ENCODE measurements around the gene SFXN5. TPM values are rescaled to one million over a fixed set of nuclear protein-coding genes. Genes with fewer than 3 reads are reported as not detected.

SFXN5 gene
- total RNA-seq, 1 donor from 2014 or later: 4.7 TPM

- Histone ChIP-seq H3K4me1 (ENCODE audit: control insufficient read depth in 3 of 3, insufficient read depth in 3 of 3, low read length in 3 of 3) (peaks cover 27 to 51% (median 28%) of the 10 kb centered on the region in 3 donors), H3K36me3 (ENCODE audit: control insufficient read depth in 3 of 3, insufficient read depth in 3 of 3, low read length in 3 of 3) (peaks cover 24 to 31% (median 25%) of the 10 kb centered on the region in 3 donors), H3K9ac (ENCODE audit: low read depth in 1 of 3, low read length in 3 of 3) (no peak overlapping the region), H3K9me3 (ENCODE audit: control insufficient read depth in 3 of 3, low read length in 3 of 3) (no peaks in the 10 kb centered on the region), H3K27me3 (ENCODE audit: control insufficient read depth in 3 of 3, insufficient read depth in 3 of 3, low read length in 3 of 3) (no peaks in the 10 kb centered on the region), H3K27ac (ENCODE audit: low read depth, low read length) (peak overlapping the region; percentile 25), H3K4me3 (ENCODE audit: low read length in 3 of 3) (no peak overlapping the region)
These were observed 17.2 kb upstream of the SFXN5 start for GRCh38 chr2:73088703-73089102.

- H3K4me3 ChIP-seq (ENCODE audit: low read length in 3 of 3): no peak overlapping the region
- peaks cover 22 to 46% (median 23%) of the 10 kb centered on the region in 3 donors for H3K4me1 ChIP-seq (ENCODE audit: control insufficient read depth in 3 of 3, insufficient read depth in 3 of 3, low read length in 3 of 3)
- no peaks in the 10 kb centered on the region for H3K9me3 ChIP-seq (ENCODE audit: control insufficient read depth in 3 of 3, low read length in 3 of 3)
- no peak overlapping the region for H3K9ac ChIP-seq (ENCODE audit: low read depth in 1 of 3, low read length in 3 of 3)
- H3K27ac ChIP-seq (ENCODE audit: low read depth, low read length): no peak overlapping the region
- H3K27me3 ChIP-seq (ENCODE audit: control insufficient read depth in 3 of 3, insufficient read depth in 3 of 3, low read length in 3 of 3): no peaks in the 10 kb centered on the region
- peaks cover 24 to 31% (median 25%) of the 10 kb centered on the region in 3 donors for H3K36me3 ChIP-seq (ENCODE audit: control insufficient read depth in 3 of 3, insufficient read depth in 3 of 3, low read length in 3 of 3)
These were observed 16.7 kb upstream of the SFXN5 start for GRCh38 chr2:73088211-73088610.

- H3K27me3 ChIP-seq (ENCODE audit: control insufficient read depth in 3 of 3, insufficient read depth in 3 of 3, low read length in 3 of 3): no peaks in the 10 kb centered on the region
- H3K27ac ChIP-seq (ENCODE audit: low read depth, low read length): no peak overlapping the region
- no peak overlapping the region for H3K4me3 ChIP-seq (ENCODE audit: low read length in 3 of 3)
- peaks cover 24 to 31% (median 25%) of the 10 kb centered on the region in 3 donors for H3K36me3 ChIP-seq (ENCODE audit: control insufficient read depth in 3 of 3, insufficient read depth in 3 of 3, low read length in 3 of 3)
- H3K4me1 ChIP-seq (ENCODE audit: control insufficient read depth in 3 of 3, insufficient read depth in 3 of 3, low read length in 3 of 3): peaks cover 13 to 38% (median 20%) of the 10 kb centered on the region in 3 donors
- H3K9ac ChIP-seq (ENCODE audit: low read depth in 1 of 3, low read length in 3 of 3): no peak overlapping the region
- no peaks in the 10 kb centered on the region for H3K9me3 ChIP-seq (ENCODE audit: control insufficient read depth in 3 of 3, low read length in 3 of 3)
These were observed 15.8 kb upstream of the SFXN5 start for GRCh38 chr2:73087311-73087710.

GRCh38 chr2:73085691-73086090 lies 14.2 kb upstream of the SFXN5 start:
- Histone ChIP-seq H3K4me1 (ENCODE audit: control insufficient read depth in 3 of 3, insufficient read depth in 3 of 3, low read length in 3 of 3) (peaks cover 12 to 30% (median 15%) of the 10 kb centered on the region in 3 donors), H3K27me3 (ENCODE audit: control insufficient read depth in 3 of 3, insufficient read depth in 3 of 3, low read length in 3 of 3) (no peaks in the 10 kb centered on the region), H3K36me3 (ENCODE audit: control insufficient read depth in 3 of 3, insufficient read depth in 3 of 3, low read length in 3 of 3) (peaks cover 24 to 31% (median 25%) of the 10 kb centered on the region in 3 donors), H3K27ac (ENCODE audit: low read depth, low read length) (no peak overlapping the region), H3K9ac (ENCODE audit: low read depth in 1 of 3, low read length in 3 of 3) (peak overlapping the region in 2 of 3 donors; percentile 40 to 43), H3K9me3 (ENCODE audit: control insufficient read depth in 3 of 3, low read length in 3 of 3) (no peaks in the 10 kb centered on the region), H3K4me3 (ENCODE audit: low read length in 3 of 3) (no peak overlapping the region)

GRCh38 chr2:73084971-73085370 lies 13.5 kb upstream of the SFXN5 start:
- H3K4me3 ChIP-seq (ENCODE audit: low read length in 3 of 3): no peak overlapping the region
- H3K36me3 ChIP-seq (ENCODE audit: control insufficient read depth in 3 of 3, insufficient read depth in 3 of 3, low read length in 3 of 3): peaks cover 27 to 31% (median 29%) of the 10 kb centered on the region in 3 donors
- no peaks in the 10 kb centered on the region for H3K27me3 ChIP-seq (ENCODE audit: control insufficient read depth in 3 of 3, insufficient read depth in 3 of 3, low read length in 3 of 3)
- no peaks in the 10 kb centered on the region for H3K9me3 ChIP-seq (ENCODE audit: control insufficient read depth in 3 of 3, low read length in 3 of 3)
- H3K9ac ChIP-seq (ENCODE audit: low read depth in 1 of 3, low read length in 3 of 3): no peak overlapping the region
- no peak overlapping the region for H3K27ac ChIP-seq (ENCODE audit: low read depth, low read length)
- H3K4me1 ChIP-seq (ENCODE audit: control insufficient read depth in 3 of 3, insufficient read depth in 3 of 3, low read length in 3 of 3): peaks cover 12 to 28% (median 14%) of the 10 kb centered on the region in 3 donors

GRCh38 chr2:73083886-73084800 lies 12.6 kb upstream of the SFXN5 start:
- H3K27ac ChIP-seq (ENCODE audit: low read depth, low read length): no peak overlapping the region
- H3K4me1 ChIP-seq (ENCODE audit: control insufficient read depth in 3 of 3, insufficient read depth in 3 of 3, low read length in 3 of 3): peaks cover 4 to 20% (median 7%) of the 10 kb centered on the region in 3 donors
- no peaks in the 10 kb centered on the region for H3K27me3 ChIP-seq (ENCODE audit: control insufficient read depth in 3 of 3, insufficient read depth in 3 of 3, low read length in 3 of 3)
- H3K4me3 ChIP-seq (ENCODE audit: low read length in 3 of 3): no peak overlapping the region
- no peaks in the 10 kb centered on the region for H3K9me3 ChIP-seq (ENCODE audit: control insufficient read depth in 3 of 3, low read length in 3 of 3)
- H3K36me3 ChIP-seq (ENCODE audit: control insufficient read depth in 3 of 3, insufficient read depth in 3 of 3, low read length in 3 of 3): peaks cover 29 to 34% (median 29%) of the 10 kb centered on the region in 3 donors
- H3K9ac ChIP-seq (ENCODE audit: low read depth in 1 of 3, low read length in 3 of 3): no peak overlapping the region

DNA sequence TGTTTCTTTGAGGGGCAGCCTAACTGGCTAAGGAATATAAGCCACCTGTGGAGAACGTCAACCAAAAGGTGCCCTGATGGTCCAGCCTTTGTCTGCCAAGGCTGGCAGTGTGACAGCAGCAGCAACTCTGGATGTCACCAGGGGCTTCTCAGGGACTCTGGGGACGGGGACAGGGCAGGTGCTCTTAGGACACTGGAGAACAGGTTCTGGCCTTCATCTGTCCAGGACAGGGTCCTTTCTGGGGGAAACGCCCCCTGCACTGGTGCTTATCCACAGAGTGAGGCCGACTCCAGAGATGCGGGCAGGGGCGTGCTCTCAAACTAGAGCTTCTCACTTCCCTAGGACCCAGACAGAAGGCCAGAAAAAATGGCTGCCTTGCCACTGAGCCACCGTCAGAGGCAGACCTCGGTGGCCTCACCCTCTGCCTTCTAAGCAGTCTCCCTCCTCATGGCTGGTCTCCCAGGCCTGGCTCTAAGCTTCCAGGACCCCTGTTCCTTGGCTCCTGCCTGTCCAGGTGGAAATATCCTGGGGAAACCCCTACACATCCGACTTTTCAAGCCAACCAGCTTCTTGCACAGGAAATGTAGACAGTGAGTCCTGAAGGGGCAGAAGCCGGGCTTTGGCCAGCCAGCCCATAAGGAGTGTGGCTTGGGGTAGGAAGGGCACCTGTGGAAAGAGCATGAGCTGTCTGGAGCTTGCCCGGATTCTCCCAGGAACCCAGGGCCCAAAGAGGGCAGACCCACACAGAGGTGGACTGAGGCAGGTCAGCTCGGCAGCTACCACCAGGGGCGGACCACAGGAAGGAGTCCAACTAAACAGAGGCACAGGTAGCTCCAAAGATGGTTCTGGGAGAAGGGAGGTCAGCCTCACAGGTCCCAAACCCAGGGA lies 11.3 kb upstream of the SFXN5 start:
- Histone ChIP-seq H3K27ac (ENCODE audit: low read depth, low read length) (no peak overlapping the region), H3K9ac (ENCODE audit: low read depth in 1 of 3, low read length in 3 of 3) (no peak overlapping the region), H3K27me3 (ENCODE audit: control insufficient read depth in 3 of 3, insufficient read depth in 3 of 3, low read length in 3 of 3) (no peaks in the 10 kb centered on the region)

DNA sequence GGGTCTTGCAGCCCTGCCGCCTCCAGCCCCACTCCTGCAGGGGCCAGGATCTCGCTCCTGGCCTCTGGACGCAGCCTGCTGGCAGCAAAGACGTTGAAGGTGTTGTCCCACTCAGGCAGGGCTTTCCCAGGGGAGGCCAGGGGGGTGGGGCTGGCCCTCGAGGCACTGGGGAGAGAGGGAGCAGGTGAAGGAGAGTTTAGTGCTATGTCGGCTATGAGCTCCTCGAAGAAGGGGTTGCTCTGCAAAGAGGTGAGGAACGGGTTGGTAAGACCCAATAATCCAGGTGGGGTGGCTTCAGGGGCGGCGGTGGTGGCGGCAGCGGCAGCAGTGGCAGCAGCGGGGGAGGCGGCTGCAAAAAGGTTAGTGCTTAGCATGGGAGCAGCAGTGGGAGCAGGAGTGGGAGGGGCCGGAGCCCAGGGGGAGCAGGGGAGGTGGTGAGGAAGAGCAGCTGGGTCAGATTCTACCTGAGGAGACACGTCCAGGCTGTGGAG lies 9.7 kb upstream of the SFXN5 start:
- H3K4me3 ChIP-seq (ENCODE audit: low read length in 3 of 3): no peak overlapping the region

More for the DNA sequence above, 11.3 kb upstream of the SFXN5 start:
- no peak overlapping the region for H3K4me3 ChIP-seq (ENCODE audit: low read length in 3 of 3)
- no peaks in the 10 kb centered on the region for H3K9me3 ChIP-seq (ENCODE audit: control insufficient read depth in 3 of 3, low read length in 3 of 3)
- H3K36me3 ChIP-seq (ENCODE audit: control insufficient read depth in 3 of 3, insufficient read depth in 3 of 3, low read length in 3 of 3): peaks cover 22 to 24% (median 23%) of the 10 kb centered on the region in 3 donors
- peaks cover 4 to 18% (median 6%) of the 10 kb centered on the region in 3 donors for H3K4me1 ChIP-seq (ENCODE audit: control insufficient read depth in 3 of 3, insufficient read depth in 3 of 3, low read length in 3 of 3)

GRCh38 chr2:73080321-73081131 lies 9.0 kb upstream of the SFXN5 start:
- Histone ChIP-seq H3K27ac (ENCODE audit: low read depth, low read length) (no peak overlapping the region), H3K4me3 (ENCODE audit: low read length in 3 of 3) (no peak overlapping the region), H3K4me1 (ENCODE audit: control insufficient read depth in 3 of 3, insufficient read depth in 3 of 3, low read length in 3 of 3) (peaks cover 10 to 18% (median 12%) of the 10 kb centered on the region in 3 donors), H3K27me3 (ENCODE audit: control insufficient read depth in 3 of 3, insufficient read depth in 3 of 3, low read length in 3 of 3) (no peaks in the 10 kb centered on the region), H3K9me3 (ENCODE audit: control insufficient read depth in 3 of 3, low read length in 3 of 3) (no peaks in the 10 kb centered on the region), H3K9ac (ENCODE audit: low read depth in 1 of 3, low read length in 3 of 3) (no peak overlapping the region), H3K36me3 (ENCODE audit: control insufficient read depth in 3 of 3, insufficient read depth in 3 of 3, low read length in 3 of 3) (peaks cover 8 to 11% (median 9%) of the 10 kb centered on the region in 3 donors)

More for the DNA sequence above, 9.7 kb upstream of the SFXN5 start:
- peaks cover 9 to 11% (median 11%) of the 10 kb centered on the region in 3 donors for H3K36me3 ChIP-seq (ENCODE audit: control insufficient read depth in 3 of 3, insufficient read depth in 3 of 3, low read length in 3 of 3)
- peaks cover 5 to 18% (median 6%) of the 10 kb centered on the region in 3 donors for H3K4me1 ChIP-seq (ENCODE audit: control insufficient read depth in 3 of 3, insufficient read depth in 3 of 3, low read length in 3 of 3)
- no peaks in the 10 kb centered on the region for H3K9me3 ChIP-seq (ENCODE audit: control insufficient read depth in 3 of 3, low read length in 3 of 3)
- H3K27ac ChIP-seq (ENCODE audit: low read depth, low read length): no peak overlapping the region
- no peak overlapping the region for H3K9ac ChIP-seq (ENCODE audit: low read depth in 1 of 3, low read length in 3 of 3)
- H3K27me3 ChIP-seq (ENCODE audit: control insufficient read depth in 3 of 3, insufficient read depth in 3 of 3, low read length in 3 of 3): no peaks in the 10 kb centered on the region

Data from skeletal muscle tissue (tissue), 4 donors.